Endometrium (tissue), 2 donors: ENCODE measurements around the gene SLIT3.
A peak's percentile ranks its signal among the peaks of the same experiment; 100 is the strongest.

ENCODE experiments used
- FAIRE-seq: peaks from 2 replicates; lab custom pipeline; 2012; peaks lifted over from hg19 to GRCh38; lab: Jason Lieb, UNC
- donor health status: control.
- donor health status: control.

Gene SLIT3

DNA sequence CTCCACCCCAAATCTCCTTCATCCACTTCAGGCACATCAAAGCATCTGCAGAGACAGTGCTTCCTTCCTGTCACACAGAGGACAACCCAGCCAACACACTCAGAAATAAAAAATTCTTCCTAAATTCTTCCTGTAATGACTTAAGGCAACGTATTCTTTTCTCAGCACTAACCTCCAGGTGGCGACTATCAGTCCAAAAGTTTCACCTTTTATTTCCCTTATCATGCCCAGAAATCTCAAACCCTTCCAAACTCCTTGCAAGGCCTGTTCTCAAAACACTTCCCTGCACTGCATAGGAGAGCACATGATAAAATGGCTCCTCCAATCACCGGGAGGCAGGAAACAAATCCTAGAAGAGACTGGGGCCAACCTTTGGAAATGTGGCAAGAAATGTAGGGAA, 35.1 kb downstream of the SLIT3 start:
- FAIRE-seq: no peak

- FAIRE-seq: no peak
Observed at GRCh38 chr5:169263591-169263990, 37.3 kb downstream of the SLIT3 start.

DNA sequence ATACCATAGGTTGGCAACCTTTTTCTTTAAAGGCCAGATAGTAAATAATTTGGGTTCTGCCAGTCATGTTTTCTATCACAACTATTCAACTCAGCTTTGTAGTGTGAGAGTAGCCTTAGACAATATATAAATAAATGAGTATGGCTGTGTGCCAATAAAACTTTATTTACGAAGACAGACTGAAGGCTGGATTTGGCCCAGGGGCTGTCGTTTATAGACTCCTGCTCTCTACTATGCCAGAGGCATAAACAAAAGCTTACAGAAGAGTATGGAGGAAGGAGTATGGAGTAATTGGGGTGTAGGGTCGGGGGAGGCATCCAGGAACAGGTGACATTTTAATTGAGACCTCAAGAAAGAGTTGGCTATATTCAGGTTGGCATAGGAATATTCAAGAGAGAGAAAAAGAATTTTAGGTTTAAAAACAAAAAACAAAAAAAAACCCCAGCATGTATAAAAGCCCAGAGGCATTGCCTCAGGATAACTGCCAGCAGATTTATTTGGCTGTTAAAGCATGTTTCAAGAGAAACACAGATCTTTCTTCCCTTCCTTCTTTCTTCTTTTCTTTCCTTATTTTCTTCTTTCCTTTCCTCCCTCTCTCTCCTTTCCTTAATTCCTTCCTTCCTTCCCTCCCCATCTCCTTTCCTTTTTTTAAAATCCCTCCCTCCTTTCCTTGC, 39.9 kb downstream of the SLIT3 start:
- FAIRE-seq: no peak

DNA sequence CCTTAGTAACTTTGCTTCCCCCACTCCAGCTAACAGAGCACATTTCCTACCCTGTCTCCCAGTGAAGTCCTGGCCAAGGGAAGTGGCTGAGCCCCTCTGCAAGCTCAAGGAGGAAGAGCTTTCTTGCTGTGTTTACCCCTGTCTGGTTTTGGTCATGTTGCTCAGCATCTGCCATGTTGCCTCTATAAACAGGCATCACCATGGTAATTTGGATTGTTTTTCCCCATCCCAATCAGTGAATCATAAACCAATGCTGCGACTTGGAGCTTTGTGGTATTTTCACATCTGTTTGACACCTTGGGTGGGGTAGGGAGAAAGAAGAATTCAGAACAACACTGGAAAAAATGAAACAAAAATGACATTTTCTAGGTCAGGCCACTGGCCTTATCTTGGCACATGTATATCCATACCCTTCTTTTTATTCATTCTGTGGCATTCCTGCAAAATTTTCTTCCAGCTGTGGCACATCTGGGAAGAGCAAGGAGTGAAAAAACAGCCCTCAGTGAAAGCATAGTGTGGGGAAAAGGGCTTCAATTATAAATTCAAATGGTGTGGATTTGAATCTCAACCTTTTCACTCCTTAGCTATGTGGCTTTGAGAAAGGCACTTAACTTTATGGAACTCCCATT, 42.5 kb downstream of the SLIT3 start:
- FAIRE-seq: no peak

DNA sequence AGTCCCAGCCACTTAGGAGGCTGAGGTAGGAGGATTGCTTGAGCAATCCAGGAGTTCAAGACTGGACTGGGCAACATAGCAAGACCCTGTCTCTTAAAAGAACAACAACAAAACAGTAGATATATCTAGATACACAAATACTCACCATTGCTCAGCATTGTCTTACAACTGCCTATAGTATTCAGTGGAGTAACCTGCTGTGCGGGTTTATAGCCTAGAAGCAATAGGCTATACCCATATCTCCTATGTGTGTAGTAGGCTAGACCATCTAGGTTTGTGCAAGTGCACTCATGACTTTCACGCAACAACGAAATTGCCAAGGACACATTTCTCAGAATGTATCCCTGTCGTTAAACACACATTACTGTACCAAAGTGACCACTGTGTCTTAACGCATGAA, 44.7 kb downstream of the SLIT3 start:
- FAIRE-seq: no peak

DNA sequence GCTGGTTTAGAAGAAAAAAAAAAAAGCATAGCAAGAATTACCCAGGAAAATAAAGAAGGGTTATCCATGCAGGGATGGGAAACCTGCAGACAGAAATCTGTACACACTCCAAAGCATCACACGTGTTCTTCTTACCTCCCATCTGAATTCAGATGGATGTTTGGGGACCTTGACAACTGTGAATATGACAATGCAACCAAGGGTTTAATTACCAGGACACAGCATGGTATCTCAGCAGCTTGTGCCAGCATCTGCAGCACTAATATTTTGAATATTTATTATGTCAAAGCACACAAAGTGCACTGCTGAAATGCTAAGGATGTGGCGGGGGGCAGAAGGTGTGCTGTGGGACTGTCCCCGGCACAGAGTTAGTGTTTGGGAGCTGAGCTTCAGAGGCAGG, 47.9 kb downstream of the SLIT3 start:
- FAIRE-seq: no peak

DNA sequence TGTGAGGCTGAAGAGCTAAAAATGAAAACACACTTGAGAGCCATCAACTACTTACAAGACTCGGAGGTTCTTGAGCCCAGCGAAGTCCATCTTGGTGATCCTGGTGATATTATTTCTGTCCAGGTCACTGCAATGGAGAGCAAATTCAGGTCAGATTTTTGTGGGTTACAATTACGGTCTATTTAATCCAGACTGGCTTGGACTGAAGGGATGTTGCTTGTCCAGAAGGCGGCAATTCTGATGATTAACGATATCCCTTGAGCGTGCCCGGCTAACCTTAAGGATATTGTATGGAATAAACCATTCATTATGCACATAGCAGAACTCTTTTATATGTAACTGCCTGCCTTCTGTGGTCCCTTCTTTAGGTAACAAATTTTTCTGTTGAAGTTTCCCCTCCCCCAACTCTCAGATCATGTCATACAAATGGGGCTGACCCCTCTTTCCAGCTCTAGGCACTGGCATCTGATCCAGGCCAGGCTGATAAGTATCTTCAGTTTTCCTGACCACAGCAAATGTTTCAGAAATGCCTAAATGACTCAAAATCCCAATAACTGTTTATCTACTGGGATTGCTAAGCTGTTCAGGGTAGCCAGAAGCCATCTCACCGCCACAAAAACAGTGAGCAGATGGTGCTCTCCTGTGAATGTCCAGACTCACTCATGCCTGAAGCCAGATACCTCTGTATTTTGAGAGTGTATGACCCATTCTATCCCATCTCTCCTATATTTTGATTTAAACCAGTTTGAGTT, 49.4 kb downstream of the SLIT3 start:
- no peak for FAIRE-seq

DNA sequence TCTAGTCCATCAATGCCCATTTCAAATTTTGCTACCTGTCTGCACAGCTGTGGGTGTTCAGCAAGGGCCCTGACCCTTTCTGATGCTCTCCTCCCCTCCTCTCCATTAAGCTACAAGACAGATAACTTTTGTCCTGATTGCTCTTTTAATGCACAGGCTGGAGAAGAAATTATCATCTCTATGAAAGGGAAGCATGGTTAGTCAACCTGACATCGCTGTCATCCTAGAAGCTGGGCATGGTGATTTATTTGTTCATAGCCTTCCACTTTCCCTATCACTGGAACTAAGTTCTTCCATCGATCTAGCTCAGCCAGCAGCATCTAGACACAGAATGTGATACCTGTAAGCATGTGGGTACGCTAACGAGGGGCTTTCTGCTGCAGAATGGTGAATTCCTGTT, 50.1 kb downstream of the SLIT3 start:
- no peak for FAIRE-seq

DNA sequence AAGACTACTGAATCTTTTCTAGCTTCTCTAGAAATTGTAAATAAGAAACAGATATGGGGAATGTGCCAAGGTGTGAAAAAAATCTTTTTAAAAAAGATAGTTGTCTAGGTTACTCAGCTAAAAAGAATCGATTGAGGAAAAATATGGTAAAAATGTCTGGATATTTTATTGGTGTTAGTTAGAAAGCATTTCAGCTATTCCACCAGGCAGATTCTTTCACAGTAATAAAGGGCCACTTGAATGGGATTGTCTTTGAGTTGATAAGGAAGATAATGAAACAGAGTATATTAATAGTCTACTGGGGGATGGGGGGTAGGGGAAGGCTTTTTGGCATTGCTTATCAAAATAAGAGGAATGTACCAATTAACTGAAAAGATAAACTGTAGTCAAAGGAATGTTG, 51.9 kb downstream of the SLIT3 start:
- FAIRE-seq: peak; percentile 39

DNA sequence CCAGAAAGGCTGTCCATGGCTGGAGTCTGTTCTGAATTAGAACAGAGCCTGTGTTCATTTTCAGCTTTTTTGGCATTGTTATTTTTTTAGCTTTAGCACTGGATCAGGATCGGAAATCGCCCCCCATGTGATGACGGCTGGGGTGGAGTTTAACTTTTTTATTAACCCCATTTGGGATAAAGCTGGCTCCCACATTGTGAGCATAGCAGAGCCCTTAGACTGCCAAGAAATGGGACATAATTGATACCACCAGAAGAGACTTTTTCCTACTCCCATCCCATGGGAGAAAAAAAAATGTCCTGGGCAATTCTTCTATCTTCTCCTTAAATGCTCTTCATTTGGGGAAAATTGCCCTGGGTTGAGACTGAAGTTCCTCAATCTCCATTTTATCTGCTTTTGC, 52.4 kb downstream of the SLIT3 start:
- FAIRE-seq: no peak

- FAIRE-seq: no peak
Observed at GRCh38 chr5:169244812-169245211, 56.1 kb downstream of the SLIT3 start.

DNA sequence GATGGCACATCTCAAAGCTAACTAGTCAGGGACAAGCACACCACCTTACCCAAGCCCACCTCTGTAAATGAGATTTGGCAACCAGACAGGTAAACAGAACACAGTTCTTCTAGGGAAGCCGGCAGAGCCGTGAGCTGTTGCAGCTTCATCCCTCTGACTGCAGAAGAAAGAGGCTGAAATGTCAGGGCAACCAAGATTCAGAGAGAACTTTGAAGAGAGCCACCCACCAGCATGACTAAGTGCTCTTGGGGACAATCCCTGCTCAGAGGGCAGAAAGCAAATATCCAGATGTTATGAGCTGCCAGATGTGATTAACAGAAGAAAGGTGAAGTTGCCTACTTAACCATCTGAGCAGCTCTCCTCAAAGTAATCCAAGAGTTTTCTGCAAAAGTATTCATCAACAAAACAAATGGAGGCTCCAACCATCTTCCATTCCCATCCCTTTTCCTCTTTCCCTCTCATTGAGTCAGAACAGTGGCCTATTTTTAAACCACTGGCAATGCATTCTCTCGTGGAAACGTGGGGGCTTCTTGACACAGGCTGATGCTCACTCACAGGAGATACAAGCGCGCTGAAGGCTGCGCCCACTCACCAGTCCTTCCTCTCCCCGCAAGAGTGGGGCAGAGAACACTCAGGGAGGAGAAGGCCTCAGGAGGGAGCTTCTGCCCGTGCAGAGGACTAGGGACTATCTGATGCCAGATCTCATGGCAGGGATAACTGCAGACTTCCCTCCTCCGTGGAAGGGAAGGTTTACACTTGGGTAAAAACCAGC, 57.1 kb downstream of the SLIT3 start:
- FAIRE-seq: no peak

DNA sequence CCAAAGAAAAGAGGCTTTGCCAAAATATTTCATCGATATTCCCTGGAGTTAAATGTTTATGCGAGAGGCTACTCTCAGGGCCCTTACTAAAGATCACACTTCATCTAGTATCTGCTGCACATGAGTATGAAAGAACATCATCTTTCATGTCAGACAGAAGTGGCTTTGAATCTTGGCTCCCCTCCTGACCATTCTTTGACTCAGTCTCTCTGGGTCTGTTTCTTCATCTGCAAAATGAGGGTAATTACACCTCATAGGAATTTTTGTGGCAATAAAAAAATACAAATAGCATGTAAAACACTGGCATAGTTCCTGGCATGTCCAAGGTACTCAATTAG, 58.1 kb downstream of the SLIT3 start:
- FAIRE-seq: no peak

DNA sequence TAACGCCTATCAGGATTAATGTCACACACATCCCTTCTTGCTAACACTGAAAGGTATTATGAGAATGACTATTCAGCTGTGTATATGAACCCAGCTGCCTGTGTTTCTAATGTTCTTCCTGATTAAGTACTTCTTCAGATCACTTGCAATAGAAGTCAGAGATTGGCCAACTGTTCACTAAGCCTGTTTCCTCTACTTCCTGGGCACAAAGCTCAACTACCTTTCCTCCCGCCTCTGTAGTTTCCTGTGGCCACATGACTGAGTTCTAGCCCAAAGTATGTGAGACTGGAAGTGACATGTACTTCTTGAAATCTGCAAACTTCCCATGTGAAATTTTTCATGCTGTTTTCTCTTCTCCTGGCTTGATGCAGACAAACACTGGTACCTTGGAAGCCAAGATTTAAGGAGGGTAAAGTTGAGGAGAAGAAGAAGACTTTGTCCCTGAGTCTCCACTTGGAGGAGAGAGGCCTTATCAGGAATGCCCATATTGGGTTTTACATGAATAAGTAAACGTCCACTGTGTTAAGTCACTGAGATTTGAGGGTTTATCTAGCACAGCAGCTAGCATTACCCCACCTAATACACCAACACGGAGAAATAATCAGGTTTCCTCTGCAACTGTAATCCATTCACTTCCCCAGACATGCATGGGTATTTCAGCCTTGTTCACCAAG, 58.6 kb downstream of the SLIT3 start:
- no peak for FAIRE-seq

GRCh38 chr5:169229342-169229892, 71.5 kb downstream of the SLIT3 start:
- FAIRE-seq: no peak

GRCh38 chr5:169226895-169227294, 74.0 kb downstream of the SLIT3 start:
- FAIRE-seq: no peak

- no peak for FAIRE-seq
Observed at GRCh38 chr5:169225830-169226356, 75.0 kb downstream of the SLIT3 start.

GRCh38 chr5:169223595-169223953, 77.4 kb downstream of the SLIT3 start:
- no peak for FAIRE-seq

DNA sequence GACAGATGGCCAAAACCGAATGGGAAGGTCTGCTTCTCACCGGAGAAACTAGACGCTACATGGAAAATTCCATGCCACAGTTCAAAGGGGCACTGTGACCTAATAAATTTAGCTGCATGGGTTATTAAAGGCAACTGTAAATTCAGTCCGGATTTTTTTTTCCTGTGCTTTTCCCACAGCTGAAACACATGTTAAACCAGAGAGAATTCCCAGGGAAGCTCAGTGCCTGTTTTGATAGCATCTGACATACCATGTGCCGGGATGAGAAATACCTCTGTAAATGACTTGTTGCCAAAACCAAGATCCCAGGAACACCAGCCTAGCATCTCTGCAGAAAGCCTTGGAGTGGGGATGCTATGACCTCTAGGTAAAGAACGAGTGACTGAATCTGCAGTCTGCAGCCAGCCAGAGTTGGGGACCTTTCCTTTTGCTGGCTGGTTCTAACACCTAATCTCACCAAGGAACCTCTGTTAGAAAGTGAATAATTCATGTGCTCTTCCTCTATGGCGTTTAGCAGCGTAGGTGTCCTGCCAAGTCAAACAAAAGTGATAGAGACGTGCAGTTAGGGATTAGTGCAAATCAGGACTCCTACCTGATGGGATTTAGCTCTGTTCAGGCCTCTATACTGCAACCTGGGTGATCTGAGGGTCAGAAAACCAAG, 77.9 kb downstream of the SLIT3 start:
- peak; percentile 15 for FAIRE-seq

DNA sequence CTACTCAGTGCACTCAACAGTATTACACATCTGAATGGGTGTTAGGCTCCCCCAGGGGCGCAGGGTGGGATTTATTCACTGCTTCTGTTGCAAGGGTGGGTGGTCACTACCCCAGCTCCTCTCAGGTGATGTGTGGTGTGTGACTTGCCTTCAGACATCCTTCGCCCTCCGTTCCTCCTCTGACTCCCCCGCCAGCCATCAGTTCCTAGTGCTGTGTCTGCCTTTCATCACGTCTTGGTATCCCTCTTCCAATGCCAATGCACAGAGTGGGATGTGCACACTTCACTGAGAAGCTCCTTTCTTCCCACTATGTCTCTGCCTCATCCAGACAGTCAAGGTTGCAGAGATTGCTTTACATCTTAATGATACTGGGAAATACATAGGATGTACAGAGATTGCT, 79.4 kb downstream of the SLIT3 start:
- FAIRE-seq: no peak

DNA sequence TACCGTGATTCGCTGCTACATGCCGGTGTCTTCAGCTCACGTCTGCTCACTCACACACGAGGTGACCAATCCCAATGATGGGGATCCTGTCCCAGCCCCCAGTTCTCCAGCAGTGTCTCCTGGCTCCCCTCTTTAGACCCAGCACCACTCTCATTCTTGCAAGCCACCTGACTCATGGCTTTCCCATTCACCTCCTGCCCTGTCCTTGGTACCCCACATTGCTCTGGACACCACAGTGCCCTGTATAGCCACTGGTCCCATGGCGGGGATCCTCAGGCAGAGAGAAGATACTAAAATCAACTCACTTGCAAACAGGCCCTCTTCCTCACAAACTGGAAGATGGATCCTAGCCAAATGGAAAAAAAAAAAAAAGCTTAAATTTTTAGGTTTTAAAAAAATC, 81.0 kb downstream of the SLIT3 start:
- FAIRE-seq: no peak
